ENCODE data around the gene AP2B1. TPM values are rescaled to one million over a fixed set of nuclear protein-coding genes. Genes with fewer than 3 reads are reported as not detected.

AP2B1 gene
- polyA plus RNA-seq, 1 donor (not counting 4 experiments of a cell fraction or from before 2014, with no cell fraction given) = 189 TPM

GRCh38 chr17:35543856-35544255 is 43.3 kb upstream of the AP2B1 start:
- no peak for FAIRE-seq
- Histone ChIP-seq H3K27ac (ENCODE audit: control insufficient read depth, insufficient read depth, low read length) (no peak overlapping the region), H3K9ac (ENCODE audit: control insufficient read depth, extremely low read depth, insufficient read depth, low read length) (no peak overlapping the region), H3K27me3 (ENCODE audit: control insufficient read depth, extremely low read depth, insufficient read depth, low read length) (no peaks in the 10 kb centered on the region), H3K9me1 (ENCODE audit: control insufficient read depth, extremely low read depth, insufficient read depth, low read length) (no peaks in the 10 kb centered on the region), H3K9me3 (ENCODE audit: control insufficient read depth, low read depth, low read length) (no peaks in the 10 kb centered on the region), H4K20me1 (ENCODE audit: control insufficient read depth, extremely low read depth, insufficient read depth, low read length) (no peaks in the 10 kb centered on the region), H2AFZ (ENCODE audit: control insufficient read depth, low read length) (no peak overlapping the region), H3K79me2 (ENCODE audit: control insufficient read depth, insufficient read depth, low read length) (no peaks in the 10 kb centered on the region), H3K4me3 (ENCODE audit: control insufficient read depth in 2 of 3, extremely low read depth in 1 of 3, insufficient read depth in 2 of 3, low read depth in 1 of 3, low read length in 3 of 3) (no peak overlapping the region), H3K4me2 (ENCODE audit: control insufficient read depth, extremely low read depth, insufficient read depth, low read depth, low read length) (no peak overlapping the region), H3K36me3 (ENCODE audit: control insufficient read depth in 2 of 2, extremely low read depth in 1 of 2, insufficient read depth in 2 of 2, low read length in 2 of 2) (no peaks in the 10 kb centered on the region), H3K4me1 (ENCODE audit: control insufficient read depth, extremely low read depth, insufficient read depth, low read length) (no peaks in the 10 kb centered on the region)
- dilution Hi-C loops (cut with MboI; ENCODE audit: extremely low pct_ligation_motif_present, low sequenced_read_pairs) = no loop called here
- no peak for DNase-seq (ENCODE audit: low read depth, low spot score)
- TF ChIP-seq CTCF (optimal IDR thresholded peaks at IDR 0.05 in 1 of 3, IDR thresholded peaks at IDR 0.05 in 1 of 3, conservative IDR thresholded peaks at IDR 0.05 in 1 of 3; ENCODE audit: extremely low read depth in 1 of 3, insufficient read depth in 2 of 3, low read length in 3 of 3) (no peak), EZH2 (IDR thresholded peaks at IDR 0.05; ENCODE audit: low read length) (no peak)

GRCh38 chr17:35545150-35545549 is 42.0 kb upstream of the AP2B1 start:
- DNase-seq (ENCODE audit: low read depth, low spot score) = no peak
- no peaks in the 10 kb centered on the region for H3K27me3 ChIP-seq (ENCODE audit: control insufficient read depth, extremely low read depth, insufficient read depth, low read length)
- H3K4me2 ChIP-seq (ENCODE audit: control insufficient read depth, extremely low read depth, insufficient read depth, low read depth, low read length) = no peak overlapping the region
- dilution Hi-C loops (cut with MboI; ENCODE audit: extremely low pct_ligation_motif_present, low sequenced_read_pairs) = no loop called here
- H3K9me1 ChIP-seq (ENCODE audit: control insufficient read depth, extremely low read depth, insufficient read depth, low read length) = no peaks in the 10 kb centered on the region
- H2AFZ ChIP-seq (ENCODE audit: control insufficient read depth, low read length) = no peak overlapping the region
- H4K20me1 ChIP-seq (ENCODE audit: control insufficient read depth, extremely low read depth, insufficient read depth, low read length) = no peaks in the 10 kb centered on the region
- no peaks in the 10 kb centered on the region for H3K4me1 ChIP-seq (ENCODE audit: control insufficient read depth, extremely low read depth, insufficient read depth, low read length)
- H3K79me2 ChIP-seq (ENCODE audit: control insufficient read depth, insufficient read depth, low read length) = no peaks in the 10 kb centered on the region
- no peak overlapping the region for H3K4me3 ChIP-seq (ENCODE audit: control insufficient read depth in 2 of 3, extremely low read depth in 1 of 3, insufficient read depth in 2 of 3, low read depth in 1 of 3, low read length in 3 of 3)
- no peak overlapping the region for H3K9ac ChIP-seq (ENCODE audit: control insufficient read depth, extremely low read depth, insufficient read depth, low read length)
- FAIRE-seq = no peak
- H3K27ac ChIP-seq (ENCODE audit: control insufficient read depth, insufficient read depth, low read length) = no peak overlapping the region
- H3K36me3 ChIP-seq (ENCODE audit: control insufficient read depth in 2 of 2, extremely low read depth in 1 of 2, insufficient read depth in 2 of 2, low read length in 2 of 2) = no peaks in the 10 kb centered on the region
- TF ChIP-seq EZH2 (IDR thresholded peaks at IDR 0.05; ENCODE audit: low read length) = no peak
- TF ChIP-seq CTCF (optimal IDR thresholded peaks at IDR 0.05 in 1 of 3, IDR thresholded peaks at IDR 0.05 in 1 of 3, conservative IDR thresholded peaks at IDR 0.05 in 1 of 3; ENCODE audit: extremely low read depth in 1 of 3, insufficient read depth in 2 of 3, low read length in 3 of 3) = no peak
- no peaks in the 10 kb centered on the region for H3K9me3 ChIP-seq (ENCODE audit: control insufficient read depth, low read depth, low read length)
